T-helper 1 cell treated with Interleukin-12 subunit alpha and Interleukin-12 subunit beta and Interleukin-4 antibody, amounts not matched to agents 30 ng/mL and 1 ng/mL, for 36 hours (primary cell): ENCODE results near the gene KLC1. TPM values are rescaled to one million over a fixed set of nuclear protein-coding genes. Genes with fewer than 3 reads are reported as not detected.
"Not testable (repeated sequence)": the region's sequence is repeated elsewhere in the genome, so short reads cannot be mapped to it uniquely, and the experiment has no call there.

Source experiments
- intact Hi-C: fragments of 100-400 bp; cut with micrococcal nuclease; formaldehyde crosslinking; loops from one replicate; pipeline ENCODE4 v1.15.1; 2024
- total RNA-seq: library from RNA; stranded (reverse); gene quantifications from 2 replicates; pipeline ENCODE4 v1.2.3, GENCODE V29; 2022

Gene KLC1
- total RNA-seq, 1 donor from 2014 or later = 155 TPM

GRCh38 chr14:103625356-103626095 is 3.5 kb upstream of the KLC1 start:
- intact Hi-C loops = loop anchor here (2.0 to 5.0 kb wide), 2 partner anchors 53 to 1263 kb away; partner anchors contain the start of genes CINP and TECPR2

- intact Hi-C loops = loop anchor here (5.0 kb wide), 1 partner anchor 1264 kb away; the partner anchor contains the start of genes CINP and TECPR2
Measured at GRCh38 chr14:103626146-103626850, 2.7 kb upstream of the KLC1 start.

- intact Hi-C loops = loop anchor here (2.0 to 5.0 kb wide), 5 partner anchors 21 to 1265 kb away; partner anchors contain the start of genes BAG5, CINP, COA8 and EIF5
Measured at GRCh38 chr14:103627073-103628025, 1.7 kb upstream of the KLC1 start.

GRCh38 chr14:103628221-103628683 is 759 bp upstream of the KLC1 start:
- intact Hi-C loops = loop anchor here (2.0 to 5.0 kb wide), 5 partner anchors 21 to 1266 kb away; partner anchors contain the start of genes BAG5, CINP, COA8 and EIF5

GRCh38 chr14:103629503-103630121 is 601 bp downstream of the KLC1 start:
- intact Hi-C loops = loop anchor here (1.0 to 5.0 kb wide), 6 partner anchors 23 to 1267 kb away; partner anchors contain the start of genes BAG5, CINP, COA8 and EIF5

- intact Hi-C loops = no loop called here
Measured at GRCh38 chr14:103630364-103631108, 1.5 kb downstream of the KLC1 start.

- intact Hi-C loops = no loop called here
Measured at GRCh38 chr14:103633391-103633790, 4.4 kb downstream of the KLC1 start.

- intact Hi-C loops = no loop called here
Measured at GRCh38 chr14:103634156-103634555, 5.1 kb downstream of the KLC1 start.

GRCh38 chr14:103638594-103638993 is 9.6 kb downstream of the KLC1 start:
- intact Hi-C loops = no loop called here

GRCh38 chr14:103641161-103641560 is 12.2 kb downstream of the KLC1 start:
- intact Hi-C loops = no loop called here

- intact Hi-C loops = no loop called here
Measured at GRCh38 chr14:103646189-103646588, 17.2 kb downstream of the KLC1 start.

GRCh38 chr14:103649001-103649400 is 20.0 kb downstream of the KLC1 start:
- intact Hi-C loops = no loop called here

- intact Hi-C loops = no loop called here
Measured at GRCh38 chr14:103650213-103650612, 21.2 kb downstream of the KLC1 start.

- intact Hi-C loops = no loop called here
Measured at GRCh38 chr14:103651585-103651984, 22.6 kb downstream of the KLC1 start.

GRCh38 chr14:103652806-103653205 is 23.8 kb downstream of the KLC1 start:
- intact Hi-C loops = no loop called here

- intact Hi-C loops = not testable (repeated sequence)
Measured at GRCh38 chr14:103653336-103653735, 24.3 kb downstream of the KLC1 start.

- intact Hi-C loops = no loop called here
Measured at GRCh38 chr14:103653805-103654204, 24.8 kb downstream of the KLC1 start.

GRCh38 chr14:103654619-103655018 is 25.6 kb downstream of the KLC1 start:
- intact Hi-C loops = no loop called here

GRCh38 chr14:103656031-103656755 is 27.2 kb downstream of the KLC1 start:
- intact Hi-C loops = no loop called here
